ENCODE measurements around the gene AK1.

The AK1 gene

DNA sequence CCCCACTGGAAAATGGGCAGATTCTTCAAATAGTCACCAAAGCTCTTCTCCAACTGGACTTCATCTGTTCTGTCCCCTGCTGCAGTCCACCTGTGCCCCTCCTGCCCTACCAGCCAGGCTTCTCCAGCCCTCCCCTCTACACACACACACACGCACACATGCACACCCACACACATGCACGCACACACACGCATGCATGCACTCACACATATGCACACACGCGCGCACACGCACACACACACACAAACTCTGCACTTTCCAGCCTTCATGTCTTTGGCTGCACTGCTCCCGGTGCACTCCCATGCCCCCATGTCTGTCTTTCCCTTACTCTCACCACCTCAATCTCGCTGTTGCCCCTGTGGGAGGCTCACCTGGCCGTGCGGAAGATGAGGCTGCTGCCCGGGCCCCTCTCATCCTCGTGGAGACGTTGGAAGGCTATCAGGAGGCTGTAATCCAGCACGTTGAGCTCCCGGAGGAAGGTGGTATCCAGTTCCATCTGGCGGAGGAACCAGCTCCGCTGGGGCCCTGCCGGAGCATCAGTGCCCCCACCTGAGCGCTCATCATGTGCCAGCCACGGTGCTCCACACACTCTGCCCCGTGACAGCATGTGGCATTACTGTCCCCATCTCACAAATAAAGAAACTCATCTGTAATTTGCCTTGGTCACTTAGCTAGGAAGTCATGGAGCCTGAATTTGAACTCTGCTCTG, 47.4 kb upstream of the AK1 start:
- no peak overlapping the region for H3K18ac ChIP-seq (ENCODE audit: low read depth in 1 of 2, low read length in 2 of 2)
- DNase-seq: no peak
- peak overlapping the region in 1 of 2 experiments; percentile 39 for H3K14ac ChIP-seq (ENCODE audit: low read length in 2 of 2)
- H3K9me3 ChIP-seq (ENCODE audit: control insufficient read depth, low read length): no peaks in the 10 kb centered on the region
- peak overlapping the region in 1 of 2 experiments; percentile 30 for H3K4me3 ChIP-seq (ENCODE audit: insufficient read depth in 1 of 2, low read depth in 1 of 2, low read length in 2 of 2)
- H3K79me1 ChIP-seq (replicated peaks; ENCODE audit: low read length, poor library complexity, severe bottlenecking): no peaks in the 10 kb centered on the region
- H2BK120ac ChIP-seq (ENCODE audit: low read depth, low read length): no peak overlapping the region
- 92% methylated on average over 22 of the region's 22 CpGs for WGBS
- H2AK5ac ChIP-seq (ENCODE audit: low read length, severe bottlenecking): no peak overlapping the region
- H3K36me3 ChIP-seq (ENCODE audit: control insufficient read depth in 1 of 2, insufficient read depth in 2 of 2, low read depth in 1 of 2, low read length in 2 of 2): peaks cover 2 to 4% of the 10 kb centered on the region in 2 experiments
- peaks cover 26% of the 10 kb centered on the region for H3K4me1 ChIP-seq (ENCODE audit: control insufficient read depth, insufficient read depth, low read depth, low read length)
- H4K91ac ChIP-seq (ENCODE audit: low read length): peak overlapping the region; percentile 75
- H3K4me2 ChIP-seq (ENCODE audit: low read length, poor library complexity, severe bottlenecking): no peak overlapping the region
- H3K23ac ChIP-seq (ENCODE audit: low read length in 2 of 2): no peak overlapping the region
- no peak overlapping the region for H2BK15ac ChIP-seq (ENCODE audit: low read depth, poor library complexity, severe bottlenecking)
- H4K8ac ChIP-seq (ENCODE audit: low read length): peak overlapping the region; percentile 32
- no peak overlapping the region for H2AFZ ChIP-seq (ENCODE audit: low read depth, low read length)
- peak overlapping the region in 1 of 2 experiments; percentile 17 for H2BK12ac ChIP-seq (ENCODE audit: low read length in 2 of 2)
- no peak overlapping the region for H3K4ac ChIP-seq (ENCODE audit: low read depth in 1 of 2, low read length in 2 of 2)
- peaks cover 0 to 29% of the 10 kb centered on the region in 2 experiments for H3K27me3 ChIP-seq (ENCODE audit: control insufficient read depth in 1 of 2, insufficient read depth in 1 of 2, low read length in 2 of 2)
- H2BK5ac ChIP-seq (ENCODE audit: low read depth, low read length, poor library complexity, severe bottlenecking): no peak overlapping the region
- no peak overlapping the region for H3K9ac ChIP-seq (ENCODE audit: low read length)
- no peak overlapping the region for H3K27ac ChIP-seq (ENCODE audit: low read length, poor library complexity, severe bottlenecking)

DNA sequence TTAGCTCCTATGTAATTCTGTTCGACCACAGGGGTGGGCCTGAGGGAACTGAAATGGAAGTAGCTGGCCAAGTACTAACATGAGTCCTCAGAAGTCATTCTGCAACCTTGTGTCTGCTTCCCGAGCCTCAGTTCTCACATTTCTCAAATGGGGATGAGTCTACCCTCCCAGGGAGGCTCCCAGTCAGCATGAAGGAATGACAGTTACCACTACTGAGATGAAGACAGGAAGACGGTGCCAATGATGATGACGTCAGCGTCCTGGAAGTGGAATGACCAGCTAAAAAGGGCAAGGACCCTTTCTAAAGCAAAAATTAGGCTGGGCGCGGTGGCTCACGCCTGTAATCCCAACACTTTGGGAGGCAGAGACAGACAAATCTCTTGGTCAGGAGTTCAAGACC, 46.3 kb upstream of the AK1 start:
- Histone ChIP-seq H2BK120ac (ENCODE audit: low read depth, low read length) (no peak overlapping the region), H3K4ac (ENCODE audit: low read depth in 1 of 2, low read length in 2 of 2) (no peak overlapping the region), H3K14ac (ENCODE audit: low read length in 2 of 2) (no peak overlapping the region), H3K27me3 (ENCODE audit: control insufficient read depth in 1 of 2, insufficient read depth in 1 of 2, low read length in 2 of 2) (peaks cover 0 to 21% of the 10 kb centered on the region in 2 experiments), H2AFZ (ENCODE audit: low read depth, low read length) (no peak overlapping the region), H3K9ac (ENCODE audit: low read length) (peak overlapping the region; percentile 71), H2BK5ac (ENCODE audit: low read depth, low read length, poor library complexity, severe bottlenecking) (no peak overlapping the region), H2BK15ac (ENCODE audit: low read depth, poor library complexity, severe bottlenecking) (peak overlapping the region; percentile 26), H3K36me3 (ENCODE audit: control insufficient read depth in 1 of 2, insufficient read depth in 2 of 2, low read depth in 1 of 2, low read length in 2 of 2) (peaks cover 2 to 4% of the 10 kb centered on the region in 2 experiments), H2AK5ac (ENCODE audit: low read length, severe bottlenecking) (no peak overlapping the region), H3K79me1 (replicated peaks; ENCODE audit: low read length, poor library complexity, severe bottlenecking) (no peaks in the 10 kb centered on the region), H3K4me2 (ENCODE audit: low read length, poor library complexity, severe bottlenecking) (peak overlapping the region; percentile 7), H3K4me1 (ENCODE audit: control insufficient read depth, insufficient read depth, low read depth, low read length) (peaks cover 32% of the 10 kb centered on the region), H3K27ac (ENCODE audit: low read length, poor library complexity, severe bottlenecking) (no peak overlapping the region), H3K23ac (ENCODE audit: low read length in 2 of 2) (no peak overlapping the region), H4K8ac (ENCODE audit: low read length) (no peak overlapping the region), H2BK12ac (ENCODE audit: low read length in 2 of 2) (no peak overlapping the region), H3K4me3 (ENCODE audit: insufficient read depth in 1 of 2, low read depth in 1 of 2, low read length in 2 of 2) (peak overlapping the region in 1 of 2 experiments; percentile 34), H3K18ac (ENCODE audit: low read depth in 1 of 2, low read length in 2 of 2) (peak overlapping the region in 1 of 2 experiments; percentile 0), H3K9me3 (ENCODE audit: control insufficient read depth, low read length) (no peaks in the 10 kb centered on the region), H4K91ac (ENCODE audit: low read length) (no peak overlapping the region)
- 55% methylated on average over 8 of the region's 8 CpGs for WGBS
- peak; percentile 90 for DNase-seq

DNA sequence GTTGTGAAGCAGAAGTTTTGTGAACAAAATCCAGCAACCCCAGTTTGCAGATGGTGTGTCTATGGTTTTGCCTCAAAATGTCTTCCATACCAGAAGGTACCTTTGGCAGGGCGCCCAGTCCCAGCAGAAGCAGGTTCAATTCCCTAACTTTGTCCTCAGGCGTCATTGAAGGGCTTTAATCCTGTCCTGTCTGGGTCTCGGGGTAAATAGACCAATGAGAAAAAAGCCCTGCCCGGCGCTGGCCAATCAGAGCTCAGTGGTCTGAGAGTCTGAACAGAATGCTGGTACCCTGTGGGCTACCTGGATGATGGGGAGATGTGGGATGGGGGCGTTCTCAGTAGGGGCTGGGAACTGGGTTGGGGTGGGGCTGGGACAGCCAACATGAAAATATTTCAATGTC, 45.6 kb upstream of the AK1 start:
- no peak overlapping the region for H4K8ac ChIP-seq (ENCODE audit: low read length)
- H3K4me2 ChIP-seq (ENCODE audit: low read length, poor library complexity, severe bottlenecking): no peak overlapping the region
- no peak overlapping the region for H3K23ac ChIP-seq (ENCODE audit: low read length in 2 of 2)
- no peak overlapping the region for H2BK15ac ChIP-seq (ENCODE audit: low read depth, poor library complexity, severe bottlenecking)
- 56% methylated on average over 5 of the region's 6 CpGs for WGBS
- no peak overlapping the region for H2AFZ ChIP-seq (ENCODE audit: low read depth, low read length)
- H3K27me3 ChIP-seq (ENCODE audit: control insufficient read depth in 1 of 2, insufficient read depth in 1 of 2, low read length in 2 of 2): peaks cover 0 to 15% of the 10 kb centered on the region in 2 experiments
- no peak overlapping the region for H3K4ac ChIP-seq (ENCODE audit: low read depth in 1 of 2, low read length in 2 of 2)
- H3K36me3 ChIP-seq (ENCODE audit: control insufficient read depth in 1 of 2, insufficient read depth in 2 of 2, low read depth in 1 of 2, low read length in 2 of 2): peaks cover 2 to 4% of the 10 kb centered on the region in 2 experiments
- no peaks in the 10 kb centered on the region for H3K79me1 ChIP-seq (replicated peaks; ENCODE audit: low read length, poor library complexity, severe bottlenecking)
- H2BK120ac ChIP-seq (ENCODE audit: low read depth, low read length): no peak overlapping the region
- no peak overlapping the region for H3K14ac ChIP-seq (ENCODE audit: low read length in 2 of 2)
- no peaks in the 10 kb centered on the region for H3K9me3 ChIP-seq (ENCODE audit: control insufficient read depth, low read length)
- H2BK5ac ChIP-seq (ENCODE audit: low read depth, low read length, poor library complexity, severe bottlenecking): no peak overlapping the region
- H2AK5ac ChIP-seq (ENCODE audit: low read length, severe bottlenecking): no peak overlapping the region
- peak overlapping the region; percentile 71 for H3K9ac ChIP-seq (ENCODE audit: low read length)
- no peak overlapping the region for H4K91ac ChIP-seq (ENCODE audit: low read length)
- H3K4me1 ChIP-seq (ENCODE audit: control insufficient read depth, insufficient read depth, low read depth, low read length): peaks cover 38% of the 10 kb centered on the region
- H3K18ac ChIP-seq (ENCODE audit: low read depth in 1 of 2, low read length in 2 of 2): no peak overlapping the region
- no peak overlapping the region for H2BK12ac ChIP-seq (ENCODE audit: low read length in 2 of 2)
- DNase-seq: no peak
- no peak overlapping the region for H3K27ac ChIP-seq (ENCODE audit: low read length, poor library complexity, severe bottlenecking)
- H3K4me3 ChIP-seq (ENCODE audit: insufficient read depth in 1 of 2, low read depth in 1 of 2, low read length in 2 of 2): peak overlapping the region in 1 of 2 experiments; percentile 34

DNA sequence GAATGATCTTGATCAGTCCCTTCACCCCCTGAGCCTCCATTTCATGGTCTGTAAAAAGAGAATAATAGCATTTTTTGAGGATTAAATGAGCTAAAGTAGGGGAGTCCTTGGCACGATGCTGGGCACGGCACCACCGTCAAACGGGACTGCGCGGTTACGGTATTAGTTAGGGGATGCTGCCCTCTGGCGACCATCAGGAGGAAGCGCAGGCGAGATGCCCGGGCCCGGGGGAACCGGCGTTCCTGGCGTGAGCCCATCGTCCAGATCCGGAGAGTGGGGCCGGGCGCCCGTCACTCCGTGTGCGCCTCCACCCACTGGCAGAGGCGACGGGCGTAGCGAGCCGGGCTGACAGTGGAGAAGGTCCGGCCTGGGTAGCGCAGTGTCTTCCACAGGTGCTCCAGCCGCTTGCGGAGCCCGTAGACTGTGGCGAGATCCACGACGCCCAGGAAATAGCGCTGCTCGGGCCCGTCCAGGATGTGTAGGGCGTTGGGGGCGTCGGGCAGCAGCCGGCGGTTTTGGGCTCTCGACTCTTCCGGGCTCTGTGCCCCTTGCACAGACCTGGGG, 44.2 kb upstream of the AK1 start:
- Histone ChIP-seq H3K4me1 (ENCODE audit: control insufficient read depth, insufficient read depth, low read depth, low read length) (peaks cover 30% of the 10 kb centered on the region), H3K14ac (ENCODE audit: low read length in 2 of 2) (no peak overlapping the region), H3K9me3 (ENCODE audit: control insufficient read depth, low read length) (no peaks in the 10 kb centered on the region), H2BK12ac (ENCODE audit: low read length in 2 of 2) (peak overlapping the region in 1 of 2 experiments; percentile 23), H4K8ac (ENCODE audit: low read length) (peak overlapping the region; percentile 69), H4K91ac (ENCODE audit: low read length) (no peak overlapping the region), H3K79me1 (replicated peaks; ENCODE audit: low read length, poor library complexity, severe bottlenecking) (peaks cover under 1% of the 10 kb centered on the region), H3K4ac (ENCODE audit: low read depth in 1 of 2, low read length in 2 of 2) (no peak overlapping the region), H2AFZ (ENCODE audit: low read depth, low read length) (no peak overlapping the region), H2BK15ac (ENCODE audit: low read depth, poor library complexity, severe bottlenecking) (no peak overlapping the region), H3K9ac (ENCODE audit: low read length) (peak overlapping the region; percentile 71), H3K18ac (ENCODE audit: low read depth in 1 of 2, low read length in 2 of 2) (no peak overlapping the region), H2BK120ac (ENCODE audit: low read depth, low read length) (peak overlapping the region; percentile 11), H3K4me2 (ENCODE audit: low read length, poor library complexity, severe bottlenecking) (peak overlapping the region; percentile 48), H3K36me3 (ENCODE audit: control insufficient read depth in 1 of 2, insufficient read depth in 2 of 2, low read depth in 1 of 2, low read length in 2 of 2) (peaks cover 2 to 4% of the 10 kb centered on the region in 2 experiments), H2AK5ac (ENCODE audit: low read length, severe bottlenecking) (no peak overlapping the region), H3K4me3 (ENCODE audit: insufficient read depth in 1 of 2, low read depth in 1 of 2, low read length in 2 of 2) (peak overlapping the region in 1 of 2 experiments; percentile 58), H2BK5ac (ENCODE audit: low read depth, low read length, poor library complexity, severe bottlenecking) (no peak overlapping the region), H3K23ac (ENCODE audit: low read length in 2 of 2) (no peak overlapping the region), H3K27ac (ENCODE audit: low read length, poor library complexity, severe bottlenecking) (no peak overlapping the region), H3K27me3 (ENCODE audit: control insufficient read depth in 1 of 2, insufficient read depth in 1 of 2, low read length in 2 of 2) (peaks cover 0 to 3% of the 10 kb centered on the region in 2 experiments)
- WGBS: 16% methylated on average over 45 of the region's 45 CpGs
- peak; percentile 58 for DNase-seq

Measured in mesenchymal stem cell (in vitro differentiated cells and primary cell).